Hematopoietic multipotent progenitor cell treated with erythropoietin and hydrocortisone succinate and interleukin-3 and kit ligand, for 6 days (in vitro differentiated cells): ENCODE results near the gene PDIA4.
A peak's percentile ranks its signal among the peaks of the same experiment; 100 is the strongest.

Experiments used
- DNase-seq: peaks from one replicate; pipeline ENCODE4 v3.0.0-alpha.2; 2015

The PDIA4 gene

DNA sequence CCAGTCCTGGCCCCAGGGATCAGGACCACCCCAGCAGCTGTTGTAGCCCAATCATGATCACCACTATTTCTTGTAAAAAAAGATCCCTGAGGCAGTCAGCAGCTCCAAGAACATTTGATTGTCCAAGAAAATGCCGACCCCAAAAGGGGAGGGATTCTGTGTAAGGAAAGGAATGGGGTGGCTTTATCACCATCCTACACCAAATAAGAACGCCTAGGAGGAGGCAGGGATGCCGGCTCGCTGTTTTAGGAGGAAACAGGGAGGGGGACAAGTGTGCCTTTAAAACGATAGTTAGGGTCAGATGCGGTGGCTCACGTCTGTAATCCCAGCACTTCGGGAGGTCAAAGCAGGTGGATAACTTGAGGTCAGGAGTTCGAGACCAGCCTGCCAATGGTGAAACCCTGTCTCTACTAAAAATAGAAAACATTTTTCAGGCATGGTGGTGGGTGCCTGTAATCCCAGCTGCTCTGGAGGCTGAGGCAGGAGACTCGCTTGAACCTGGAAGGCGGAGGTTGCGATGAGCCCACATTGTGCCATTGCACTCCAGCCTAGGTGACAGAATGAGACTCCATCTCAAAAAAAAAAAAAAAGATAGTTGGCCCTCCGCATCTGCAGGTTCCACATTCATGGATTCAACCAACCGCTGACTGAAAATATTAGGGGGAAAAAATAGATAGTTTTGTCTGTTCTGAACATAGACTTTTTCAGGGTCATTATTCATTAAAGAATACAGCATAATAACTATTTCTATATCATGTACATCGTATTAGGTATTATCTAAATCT lies 63.6 kb downstream of the PDIA4 start:
- DNase-seq, result peak; percentile 27

DNA sequence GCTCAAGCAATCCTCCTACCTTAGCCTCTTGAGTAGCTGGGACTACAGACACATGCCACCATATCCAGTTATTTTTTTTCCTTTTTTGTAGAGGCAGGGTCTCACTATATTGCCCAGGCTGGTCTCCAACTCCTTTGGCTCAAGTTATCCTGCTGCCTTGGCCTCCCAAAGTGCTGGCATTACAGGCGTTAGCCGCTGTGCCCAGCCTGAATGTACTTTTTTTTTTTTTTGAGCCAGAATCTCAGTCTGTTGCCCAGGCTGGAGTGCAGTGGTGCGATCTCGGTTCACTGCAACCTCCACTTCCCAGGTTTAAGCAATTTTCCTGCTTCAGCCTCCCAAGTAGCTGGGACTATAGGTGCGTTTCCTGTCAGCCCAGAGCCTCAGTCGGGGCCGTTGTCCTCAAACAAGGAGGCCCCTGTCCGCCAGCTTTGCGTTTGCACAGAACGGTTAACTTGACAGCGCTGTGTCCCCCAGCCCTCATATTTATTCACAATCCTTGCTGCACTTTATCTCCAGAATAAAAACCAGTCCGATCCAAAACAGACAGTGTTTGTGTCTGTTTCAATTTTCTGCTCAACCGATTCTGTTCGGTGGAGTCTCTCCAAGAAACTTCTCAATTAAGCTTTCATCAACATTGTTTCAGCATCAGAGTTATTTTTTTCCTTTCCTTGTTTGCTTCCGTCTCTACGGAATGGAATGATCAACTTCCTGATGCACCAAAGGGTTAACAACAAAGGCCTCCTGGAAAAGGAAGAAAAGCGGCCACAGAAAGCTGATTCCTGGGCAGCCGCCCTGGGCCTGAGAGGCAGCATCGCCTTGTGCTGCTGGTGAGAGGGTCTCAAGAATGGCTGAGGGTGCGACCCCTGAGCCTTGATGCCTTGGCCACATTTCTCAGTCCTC lies 64.5 kb downstream of the PDIA4 start:
- peak; percentile 27 for DNase-seq

DNA sequence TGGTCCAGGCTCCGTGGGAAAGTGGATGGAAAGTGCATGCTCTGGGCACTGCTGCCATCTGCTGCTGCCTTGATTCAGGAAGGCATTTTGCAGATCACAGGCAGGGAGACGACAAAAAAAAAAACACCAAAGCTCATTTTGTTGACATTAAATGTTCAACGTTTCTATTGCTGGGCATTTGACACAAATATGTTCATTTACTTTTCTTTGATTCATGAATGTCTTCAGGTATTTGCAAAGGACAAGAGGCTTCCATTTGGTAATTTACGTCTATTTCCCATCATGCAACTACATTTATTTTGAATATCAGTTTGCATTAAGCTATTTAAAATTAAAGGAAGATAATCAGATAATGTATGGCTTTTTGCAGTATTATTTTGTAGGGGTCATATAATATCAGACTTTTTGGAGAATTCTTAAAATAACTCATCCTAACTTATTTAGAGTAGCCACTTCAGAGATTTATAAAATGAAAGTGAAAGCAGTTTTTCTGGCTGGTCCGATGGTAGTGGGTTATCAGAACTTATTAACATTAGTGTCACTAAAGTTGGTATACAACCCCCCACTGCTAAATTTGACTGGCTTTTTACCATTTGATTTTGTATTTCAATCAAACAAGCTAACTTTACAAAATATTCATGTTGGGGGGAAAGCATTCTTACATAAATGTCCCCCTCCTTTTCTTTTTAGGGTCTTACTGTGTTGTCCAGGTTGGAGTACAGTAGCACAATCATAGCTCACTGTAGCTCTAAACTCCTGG lies 65.3 kb downstream of the PDIA4 start:
- peak; percentile 84 for DNase-seq

DNA sequence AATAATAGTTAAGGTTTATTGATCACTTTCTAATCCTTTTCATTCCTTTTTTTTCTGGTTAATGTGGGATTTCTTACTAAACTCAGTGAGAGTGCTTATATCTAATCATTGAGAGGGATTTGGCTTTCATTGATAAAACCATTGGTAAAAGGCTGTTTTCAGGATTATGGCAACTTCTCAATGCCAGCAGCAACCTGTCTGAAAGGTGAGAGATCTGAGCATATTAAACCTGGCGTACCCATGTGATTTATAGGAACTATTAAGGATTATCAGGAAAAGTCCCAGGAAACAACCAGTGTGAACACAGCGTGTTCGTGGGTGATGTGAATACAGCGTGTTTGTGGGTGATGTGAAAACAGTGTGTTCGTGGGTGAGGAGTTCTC lies 65.9 kb downstream of the PDIA4 start:
- DNase-seq, result no peak

DNA sequence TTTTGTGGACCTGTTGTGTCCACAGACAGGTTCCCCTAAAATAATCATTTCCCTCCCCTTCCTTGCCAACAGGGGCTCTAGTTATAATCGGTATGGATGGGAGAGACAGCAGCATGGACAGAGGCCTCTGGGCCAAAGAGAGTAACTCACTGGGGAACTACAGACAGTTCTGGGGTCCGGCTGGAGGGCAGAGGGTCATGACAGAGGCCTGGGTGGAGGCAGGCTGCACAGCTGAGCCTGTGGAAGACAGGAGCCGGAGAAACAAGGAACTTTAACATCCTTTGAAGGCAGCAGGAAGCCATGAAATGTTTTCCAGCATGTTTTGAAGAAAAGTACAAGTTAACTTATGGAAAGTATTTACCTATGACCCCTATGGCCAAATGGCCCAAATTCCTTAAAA lies 68.6 kb downstream of the PDIA4 start:
- DNase-seq, result no peak

DNA sequence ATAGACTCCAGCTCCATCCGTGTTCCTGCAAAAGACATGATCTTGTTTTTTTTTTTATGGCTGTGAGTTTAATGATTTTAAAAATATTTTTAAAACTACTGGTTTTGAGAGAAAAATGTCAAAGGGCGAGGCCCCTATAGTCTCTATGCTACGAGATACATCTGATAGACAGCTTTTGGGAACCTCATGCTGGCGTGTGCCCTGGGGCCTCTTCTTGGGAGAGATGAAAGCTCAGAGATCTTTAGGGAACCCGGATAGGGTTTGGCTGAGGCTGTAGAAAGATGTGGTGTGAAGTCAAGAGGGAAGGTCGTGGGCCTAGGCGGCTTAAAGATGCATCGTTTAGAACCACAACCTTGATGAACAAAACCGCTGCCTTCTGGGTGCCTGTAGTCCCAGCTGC lies 70.2 kb downstream of the PDIA4 start:
- no peak for DNase-seq

DNA sequence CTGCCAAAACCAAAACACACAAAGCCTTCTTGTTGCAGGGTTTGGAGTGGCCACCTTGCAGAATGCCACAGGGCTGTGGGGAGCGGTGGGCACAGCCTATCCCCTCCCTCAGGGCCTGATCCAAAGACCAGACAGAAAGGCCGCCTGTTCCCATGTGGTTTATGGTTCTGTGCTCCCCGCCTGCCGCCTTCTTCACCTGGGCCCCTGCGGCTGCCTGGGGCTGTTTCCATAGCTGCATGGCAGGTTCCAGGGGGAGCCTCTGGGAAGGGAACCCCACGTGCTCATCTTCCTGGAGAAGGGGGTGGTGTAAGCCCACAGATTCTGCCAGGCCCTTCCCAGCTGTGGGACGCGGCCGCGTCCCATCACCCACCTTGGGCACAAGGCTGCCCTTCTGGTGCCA lies 73.5 kb downstream of the PDIA4 start:
- DNase-seq, result no peak

DNA sequence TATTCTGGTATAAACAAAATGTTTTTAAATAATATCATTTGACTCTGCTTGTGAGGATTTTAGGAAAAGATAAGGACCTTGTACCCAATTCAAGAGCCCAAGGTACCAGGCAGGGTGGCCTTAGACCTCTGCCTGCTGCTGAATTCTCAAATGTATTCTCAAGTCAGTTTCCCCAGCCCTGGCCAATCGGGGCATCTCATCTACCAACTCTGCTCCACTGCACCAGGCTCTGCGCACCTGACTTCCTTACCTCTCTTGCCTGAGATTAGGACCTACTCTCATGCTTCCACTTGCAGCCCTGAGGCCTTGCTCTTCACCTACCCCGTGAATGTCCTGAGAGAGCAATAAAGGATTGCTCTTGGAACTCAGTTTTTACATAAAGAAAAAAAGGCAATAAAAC lies 74.6 kb downstream of the PDIA4 start:
- no peak for DNase-seq
